Fibroblast of gingiva (primary cell): ENCODE data around the gene NDUFV2.
"Not testable (repeated sequence)": the region's sequence is repeated elsewhere in the genome, so short reads cannot be mapped to it uniquely, and the experiment has no call there.

ENCODE experiments used
- DNase-seq: peaks from one replicate; pipeline ENCODE4 v3.0.0-alpha.2; 2011; ENCODE audit warnings: low read depth

NDUFV2 gene

GRCh38 chr18:9091066-9091476 lies 11.4 kb upstream of the NDUFV2 start:
- DNase-seq, result no peak

DNA sequence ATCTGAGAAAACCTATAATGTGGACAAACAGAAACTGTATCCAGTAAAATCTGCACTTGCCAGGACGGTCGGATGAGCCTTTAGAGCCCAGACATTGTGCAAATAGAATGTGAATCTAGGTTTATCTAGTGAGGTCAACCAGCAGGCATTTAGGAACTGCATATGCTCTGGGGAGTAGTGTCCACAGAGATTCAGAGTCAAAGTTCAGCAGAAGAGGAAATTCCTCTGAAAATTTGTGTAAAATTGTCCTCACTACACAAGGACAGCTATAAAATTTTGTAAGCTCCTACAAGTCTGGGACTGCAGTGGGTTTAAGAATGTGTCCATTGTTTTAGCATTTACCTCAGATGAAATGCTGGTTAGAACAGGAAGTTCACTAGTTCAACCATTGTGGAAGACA lies 9.8 kb upstream of the NDUFV2 start:
- DNase-seq, result peak; percentile 74

GRCh38 chr18:9093109-9093508 lies 9.4 kb upstream of the NDUFV2 start:
- not testable (repeated sequence) for DNase-seq

- peak; percentile 97 for DNase-seq
These were observed 7.9 kb upstream of the NDUFV2 start for GRCh38 chr18:9094307-9095226.

GRCh38 chr18:9095297-9096006 lies 7.0 kb upstream of the NDUFV2 start:
- peak; percentile 16 for DNase-seq

DNA sequence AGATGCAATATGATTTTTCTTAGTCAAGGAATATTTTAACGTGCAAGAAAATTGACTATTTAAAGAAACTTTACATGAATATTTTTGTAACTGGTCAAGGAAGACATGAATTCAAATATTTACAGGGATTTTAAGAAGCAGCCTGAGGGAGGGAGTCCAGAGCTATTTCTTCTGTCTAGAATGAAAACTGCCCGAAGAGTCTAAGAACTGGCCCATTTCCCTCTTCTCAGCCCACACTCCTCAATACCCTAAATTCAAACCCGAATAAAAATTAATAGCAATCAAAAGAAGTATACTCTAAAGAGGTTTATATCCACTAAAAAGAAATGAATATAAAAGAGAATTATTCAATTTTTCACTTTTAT lies 6.5 kb upstream of the NDUFV2 start:
- DNase-seq, result no peak

- DNase-seq, result no peak
These were observed 5.8 kb upstream of the NDUFV2 start for GRCh38 chr18:9096685-9097084.

DNA sequence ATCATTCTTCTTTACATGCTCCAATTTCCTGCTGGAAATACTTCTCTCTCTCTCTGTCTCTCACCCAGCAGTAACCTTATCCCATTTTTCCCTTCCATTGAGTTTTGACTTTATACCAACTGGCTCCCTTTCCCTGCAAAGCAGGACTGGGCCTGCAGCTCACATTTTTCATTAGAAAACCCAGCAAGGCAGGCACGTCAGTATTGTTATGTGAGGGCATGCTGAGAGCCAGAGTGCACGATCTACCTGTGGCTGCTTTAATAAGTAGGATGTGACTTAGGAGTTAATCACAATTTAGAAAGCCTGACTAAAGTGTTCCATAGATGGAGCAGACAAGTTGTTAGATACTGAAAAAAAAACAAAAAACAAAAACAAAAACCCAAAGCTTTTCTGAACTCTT lies 5.2 kb upstream of the NDUFV2 start:
- peak; percentile 16 for DNase-seq

GRCh38 chr18:9100796-9101195 lies 1.7 kb upstream of the NDUFV2 start:
- no peak for DNase-seq

- peak; percentile 83 for DNase-seq
These were observed 580 bp upstream of the NDUFV2 start for GRCh38 chr18:9101730-9102507.

- DNase-seq, result peak; percentile 53
These were observed 926 bp downstream of the NDUFV2 start for GRCh38 chr18:9103376-9103873.

- DNase-seq, result no peak
These were observed 1.9 kb downstream of the NDUFV2 start for GRCh38 chr18:9104244-9104901.

- no peak for DNase-seq
These were observed 2.9 kb downstream of the NDUFV2 start for GRCh38 chr18:9105420-9105819.

DNA sequence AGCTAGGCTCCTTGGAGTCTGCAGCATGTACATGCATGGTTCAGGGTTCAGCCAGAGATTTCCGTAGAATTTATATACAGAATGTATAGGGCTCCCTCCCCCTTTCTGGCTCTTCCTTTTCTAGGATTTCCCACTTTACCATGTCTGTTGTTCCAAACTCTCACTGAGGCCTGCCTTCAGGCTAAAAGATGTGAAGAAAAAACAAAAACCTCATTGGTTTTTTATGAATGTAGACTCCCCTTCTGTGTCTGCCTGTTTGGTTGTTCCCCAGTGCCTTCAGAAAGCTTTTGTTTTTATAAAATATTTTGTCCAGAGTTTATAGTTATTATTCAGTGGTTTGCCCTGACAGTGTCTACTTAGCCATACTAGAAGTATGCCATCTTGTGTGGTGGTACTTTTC lies 3.6 kb downstream of the NDUFV2 start:
- no peak for DNase-seq

GRCh38 chr18:9106800-9107584 lies 4.5 kb downstream of the NDUFV2 start:
- no peak for DNase-seq

GRCh38 chr18:9108911-9109310 lies 6.4 kb downstream of the NDUFV2 start:
- no peak for DNase-seq

- peak; percentile 82 for DNase-seq
These were observed 7.0 kb downstream of the NDUFV2 start for GRCh38 chr18:9109523-9109922.

- DNase-seq, result no peak
These were observed 11.1 kb downstream of the NDUFV2 start for GRCh38 chr18:9113468-9114149.

- no peak for DNase-seq
These were observed 13.5 kb downstream of the NDUFV2 start for GRCh38 chr18:9115984-9116383.
